ENCODE measurements around the gene MRPS27.
A peak's percentile ranks its signal among the peaks of the same experiment; 100 is the strongest.

MRPS27 gene

DNA sequence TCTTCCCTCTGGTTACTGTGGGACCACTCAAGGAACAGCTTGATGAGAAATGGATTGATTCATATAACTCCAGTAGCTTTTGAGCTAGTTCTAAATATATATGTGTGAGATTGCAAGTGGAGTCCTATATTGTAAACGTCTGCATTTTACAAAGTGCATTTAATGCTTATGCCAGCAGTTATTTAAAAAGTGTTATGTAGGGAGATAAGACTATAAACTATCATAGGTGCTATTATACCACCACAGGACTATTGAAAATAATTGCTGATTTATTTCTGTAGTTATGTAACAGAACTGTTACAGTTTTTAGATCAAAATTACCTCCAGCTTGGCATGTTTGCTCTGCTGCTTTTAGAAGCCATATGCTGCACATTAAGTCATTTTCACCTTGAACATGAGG, 36.3 kb upstream of the MRPS27 start:
- WGBS, 2 experiments (ENCODE audit: insufficient coverage in 2 of 2): no CpG with 5 or more reads among the region's 1 CpG
- H3K4me1 ChIP-seq (ENCODE audit: control insufficient read depth, insufficient read depth, low read length, poor library complexity, severe bottlenecking): peaks cover 2% of the 10 kb centered on the region
- H3K4me3 ChIP-seq (ENCODE audit: extremely low read depth, insufficient read depth, low read length, poor library complexity, severe bottlenecking): no peak overlapping the region
- peaks cover 22% of the 10 kb centered on the region for H3K36me3 ChIP-seq (ENCODE audit: control insufficient read depth, insufficient read depth, low read length)
- no peaks in the 10 kb centered on the region for H3K9me3 ChIP-seq (ENCODE audit: control insufficient read depth, low read length)
- no peak overlapping the region for H3K27ac ChIP-seq (ENCODE audit: low read depth, low read length, severe bottlenecking)

GRCh38 chr5:72355706-72356299, 35.8 kb upstream of the MRPS27 start:
- H3K4me3 ChIP-seq (ENCODE audit: extremely low read depth, insufficient read depth, low read length, poor library complexity, severe bottlenecking): no peak overlapping the region
- peaks cover 2% of the 10 kb centered on the region for H3K4me1 ChIP-seq (ENCODE audit: control insufficient read depth, insufficient read depth, low read length, poor library complexity, severe bottlenecking)
- H3K9me3 ChIP-seq (ENCODE audit: control insufficient read depth, low read length): no peaks in the 10 kb centered on the region
- H3K36me3 ChIP-seq (ENCODE audit: control insufficient read depth, insufficient read depth, low read length): peaks cover 19% of the 10 kb centered on the region
- H3K27ac ChIP-seq (ENCODE audit: low read depth, low read length, severe bottlenecking): no peak overlapping the region
- WGBS, 2 experiments (ENCODE audit: insufficient coverage in 2 of 2): 83 to 86% methylated on average over 1 of the region's 5 CpGs

GRCh38 chr5:72353046-72353445, 33.0 kb upstream of the MRPS27 start:
- peaks cover 3% of the 10 kb centered on the region for H3K36me3 ChIP-seq (ENCODE audit: control insufficient read depth, insufficient read depth, low read length)
- no peak overlapping the region for H3K4me3 ChIP-seq (ENCODE audit: extremely low read depth, insufficient read depth, low read length, poor library complexity, severe bottlenecking)
- H3K4me1 ChIP-seq (ENCODE audit: control insufficient read depth, insufficient read depth, low read length, poor library complexity, severe bottlenecking): peaks cover 4% of the 10 kb centered on the region
- H3K27ac ChIP-seq (ENCODE audit: low read depth, low read length, severe bottlenecking): no peak overlapping the region
- H3K9me3 ChIP-seq (ENCODE audit: control insufficient read depth, low read length): no peaks in the 10 kb centered on the region

DNA sequence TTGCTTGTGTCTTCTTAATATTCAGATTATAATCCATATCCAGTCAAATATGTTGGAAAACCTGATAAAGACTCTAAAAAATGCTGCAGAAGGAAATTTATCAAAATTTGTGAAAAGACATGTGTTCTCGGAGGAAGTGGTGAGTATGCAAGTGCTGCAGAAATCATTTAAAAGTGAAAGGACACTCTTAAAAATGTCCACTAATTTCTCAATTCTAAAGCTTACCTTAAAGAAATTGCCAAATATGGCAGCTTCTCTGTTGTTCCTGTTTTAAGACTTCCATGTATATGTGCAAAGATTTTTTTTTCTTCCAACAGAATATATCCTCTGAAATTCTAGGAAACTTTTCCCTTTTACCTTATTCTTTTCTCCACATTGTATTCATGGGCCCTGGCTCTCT, 32.6 kb upstream of the MRPS27 start:
- Histone ChIP-seq H3K36me3 (ENCODE audit: control insufficient read depth, insufficient read depth, low read length) (peaks cover 3% of the 10 kb centered on the region), H3K4me3 (ENCODE audit: extremely low read depth, insufficient read depth, low read length, poor library complexity, severe bottlenecking) (no peak overlapping the region), H3K4me1 (ENCODE audit: control insufficient read depth, insufficient read depth, low read length, poor library complexity, severe bottlenecking) (peaks cover 8% of the 10 kb centered on the region), H3K9me3 (ENCODE audit: control insufficient read depth, low read length) (no peaks in the 10 kb centered on the region), H3K27ac (ENCODE audit: low read depth, low read length, severe bottlenecking) (no peak overlapping the region)
- WGBS, 2 experiments (ENCODE audit: insufficient coverage in 2 of 2): no CpG with 5 or more reads among the region's 1 CpG

DNA sequence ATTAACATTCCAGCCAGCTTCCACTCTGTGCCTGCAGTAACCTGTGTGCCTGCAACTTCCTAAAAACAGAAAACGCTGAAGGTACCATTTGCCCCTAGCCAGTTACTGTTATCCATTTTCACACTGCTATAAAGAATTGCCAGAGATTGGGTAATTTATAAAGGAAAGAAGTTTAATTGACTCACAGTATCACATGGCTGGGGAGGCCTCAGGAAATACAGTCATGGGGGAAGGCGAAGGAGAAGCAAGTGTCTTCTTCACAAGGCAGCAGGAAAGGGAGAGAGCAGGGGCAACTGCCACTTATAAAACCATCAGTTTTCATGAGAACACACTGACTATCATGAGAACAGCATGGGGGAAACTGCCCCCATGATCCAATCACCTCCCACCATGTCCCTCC, 31.3 kb upstream of the MRPS27 start:
- Histone ChIP-seq H3K27ac (ENCODE audit: low read depth, low read length, severe bottlenecking) (no peak overlapping the region), H3K4me3 (ENCODE audit: extremely low read depth, insufficient read depth, low read length, poor library complexity, severe bottlenecking) (no peak overlapping the region), H3K36me3 (ENCODE audit: control insufficient read depth, insufficient read depth, low read length) (peaks cover 3% of the 10 kb centered on the region), H3K4me1 (ENCODE audit: control insufficient read depth, insufficient read depth, low read length, poor library complexity, severe bottlenecking) (peaks cover 9% of the 10 kb centered on the region), H3K9me3 (ENCODE audit: control insufficient read depth, low read length) (no peaks in the 10 kb centered on the region)
- 100% methylated on average over 1 of the region's 2 CpGs; no CpG with 5 or more reads in 1 of the 2 experiments for WGBS, 2 experiments (ENCODE audit: insufficient coverage in 2 of 2)

DNA sequence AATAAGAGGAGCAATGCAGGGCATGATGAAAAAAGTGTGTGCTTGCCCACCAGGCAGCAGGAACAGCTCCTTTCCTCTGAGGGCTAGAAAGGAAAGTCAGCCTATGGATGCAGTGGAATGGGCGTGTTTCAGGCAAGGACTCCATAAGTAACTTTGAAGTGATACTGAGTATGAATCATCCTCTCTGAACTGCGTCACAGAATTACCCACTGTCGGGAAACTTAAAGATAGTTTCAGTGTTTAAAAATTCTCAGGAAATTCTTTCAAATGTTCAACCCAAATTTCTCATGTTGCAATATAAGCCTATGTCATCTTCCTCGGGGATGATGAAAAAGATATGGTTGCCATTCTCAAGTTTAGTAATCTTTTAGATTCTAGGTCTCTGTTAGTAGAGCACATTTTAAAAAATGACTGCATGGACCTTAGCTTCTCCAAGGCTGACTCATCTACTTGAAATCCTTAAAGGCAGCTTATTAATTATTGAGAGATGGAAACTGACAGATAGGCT, 27.8 kb upstream of the MRPS27 start:
- WGBS, 2 experiments (ENCODE audit: insufficient coverage in 2 of 2): 100% methylated on average over 1 of the region's 4 CpGs; no CpG with 5 or more reads in 1 of the 2 experiments
- H3K27ac ChIP-seq (ENCODE audit: low read depth, low read length, severe bottlenecking): peak overlapping the region; percentile 55

DNA sequence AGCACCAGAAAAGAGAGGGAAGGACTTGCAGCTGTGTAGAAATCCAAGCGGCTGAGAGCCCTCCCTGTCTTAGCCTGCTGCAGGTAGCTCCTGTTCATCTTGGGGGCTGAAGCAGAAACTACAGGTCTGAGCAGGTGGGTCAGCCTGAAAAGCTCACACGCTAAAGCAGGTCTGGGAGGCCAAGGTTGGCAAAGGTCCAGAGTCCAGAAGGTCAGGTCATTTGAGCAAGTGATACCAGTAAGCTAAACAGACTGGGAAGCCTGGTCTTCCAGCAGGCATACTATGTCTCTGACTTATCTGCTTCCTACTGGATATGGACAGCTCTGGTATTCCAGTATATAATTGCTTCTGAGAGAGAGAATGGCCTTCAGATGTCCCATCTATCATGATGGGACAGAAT, 26.4 kb upstream of the MRPS27 start:
- Histone ChIP-seq H3K4me1 (ENCODE audit: control insufficient read depth, insufficient read depth, low read length, poor library complexity, severe bottlenecking) (peaks cover 7% of the 10 kb centered on the region), H3K27ac (ENCODE audit: low read depth, low read length, severe bottlenecking) (no peak overlapping the region), H3K36me3 (ENCODE audit: control insufficient read depth, insufficient read depth, low read length) (peaks cover 26% of the 10 kb centered on the region), H3K4me3 (ENCODE audit: extremely low read depth, insufficient read depth, low read length, poor library complexity, severe bottlenecking) (no peak overlapping the region), H3K9me3 (ENCODE audit: control insufficient read depth, low read length) (no peaks in the 10 kb centered on the region)
- WGBS, 2 experiments (ENCODE audit: insufficient coverage in 2 of 2): 83 to 100% methylated on average over 2 of the region's 2 CpGs

More for the DNA sequence above, 27.8 kb upstream of the MRPS27 start:
- H3K9me3 ChIP-seq (ENCODE audit: control insufficient read depth, low read length): no peaks in the 10 kb centered on the region
- H3K4me1 ChIP-seq (ENCODE audit: control insufficient read depth, insufficient read depth, low read length, poor library complexity, severe bottlenecking): peaks cover 7% of the 10 kb centered on the region
- peaks cover 20% of the 10 kb centered on the region for H3K36me3 ChIP-seq (ENCODE audit: control insufficient read depth, insufficient read depth, low read length)
- no peak overlapping the region for H3K4me3 ChIP-seq (ENCODE audit: extremely low read depth, insufficient read depth, low read length, poor library complexity, severe bottlenecking)

DNA sequence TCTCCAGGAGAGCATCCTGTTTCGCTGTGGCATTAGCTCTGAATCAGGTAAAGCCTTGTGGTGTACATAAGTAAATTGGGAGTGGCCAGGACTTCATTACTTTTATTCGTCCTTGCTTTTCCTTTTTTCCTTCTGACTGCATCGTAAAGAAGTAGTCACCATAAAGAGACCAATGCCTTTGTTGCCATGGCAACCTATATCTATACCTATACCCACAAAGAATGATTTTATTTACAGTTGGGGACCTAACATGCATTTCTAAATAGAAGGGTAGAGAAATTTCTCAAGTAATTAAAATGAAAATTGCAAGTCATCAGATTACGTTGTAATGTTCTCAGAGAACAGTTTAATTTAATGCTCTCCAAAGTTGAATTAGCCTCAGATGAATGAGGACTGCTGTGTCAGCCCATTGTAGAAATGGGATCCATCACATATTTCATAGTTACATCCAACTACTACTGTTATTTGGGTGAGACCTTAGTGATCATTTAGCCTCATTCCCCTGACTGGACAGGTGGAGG, 18.7 kb upstream of the MRPS27 start:
- Histone ChIP-seq H3K4me1 (ENCODE audit: control insufficient read depth, insufficient read depth, low read length, poor library complexity, severe bottlenecking) (no peaks in the 10 kb centered on the region), H3K4me3 (ENCODE audit: extremely low read depth, insufficient read depth, low read length, poor library complexity, severe bottlenecking) (no peak overlapping the region), H3K9me3 (ENCODE audit: control insufficient read depth, low read length) (no peaks in the 10 kb centered on the region), H3K27ac (ENCODE audit: low read depth, low read length, severe bottlenecking) (no peak overlapping the region), H3K36me3 (ENCODE audit: control insufficient read depth, insufficient read depth, low read length) (peaks cover 50% of the 10 kb centered on the region)
- WGBS, 2 experiments (ENCODE audit: insufficient coverage in 2 of 2): 83 to 92% methylated on average over 2 of the region's 4 CpGs

DNA sequence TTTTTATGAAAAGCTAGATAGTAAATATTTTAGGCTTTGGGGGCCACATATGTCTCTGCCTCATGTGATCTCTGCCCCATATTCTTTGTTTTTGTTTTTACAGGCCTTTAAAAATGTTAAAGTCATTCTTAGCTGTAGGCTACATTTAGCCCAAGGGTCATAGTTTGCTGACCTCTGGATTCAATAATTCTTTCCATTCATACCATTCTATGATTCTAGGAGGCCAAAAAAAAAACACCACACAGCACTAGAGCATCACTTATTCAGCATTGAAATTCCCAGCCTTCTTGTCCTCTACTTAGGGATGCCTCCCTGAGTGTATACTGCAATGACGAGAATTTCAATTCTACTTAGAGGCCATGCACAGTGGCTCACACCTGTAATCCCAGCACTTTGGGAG, 17.1 kb upstream of the MRPS27 start:
- Histone ChIP-seq H3K36me3 (ENCODE audit: control insufficient read depth, insufficient read depth, low read length) (peaks cover 43% of the 10 kb centered on the region), H3K27ac (ENCODE audit: low read depth, low read length, severe bottlenecking) (no peak overlapping the region), H3K9me3 (ENCODE audit: control insufficient read depth, low read length) (no peaks in the 10 kb centered on the region), H3K4me1 (ENCODE audit: control insufficient read depth, insufficient read depth, low read length, poor library complexity, severe bottlenecking) (no peaks in the 10 kb centered on the region), H3K4me3 (ENCODE audit: extremely low read depth, insufficient read depth, low read length, poor library complexity, severe bottlenecking) (no peak overlapping the region)
- 100% methylated on average over 1 of the region's 1 CpG; no CpG with 5 or more reads in 1 of the 2 experiments for WGBS, 2 experiments (ENCODE audit: insufficient coverage in 2 of 2)

- 100% methylated on average over 1 of the region's 1 CpG; no CpG with 5 or more reads in 1 of the 2 experiments for WGBS, 2 experiments (ENCODE audit: insufficient coverage in 2 of 2)
- H3K36me3 ChIP-seq (ENCODE audit: control insufficient read depth, insufficient read depth, low read length): peaks cover 58% of the 10 kb centered on the region
- H3K4me1 ChIP-seq (ENCODE audit: control insufficient read depth, insufficient read depth, low read length, poor library complexity, severe bottlenecking): no peaks in the 10 kb centered on the region
- H3K9me3 ChIP-seq (ENCODE audit: control insufficient read depth, low read length): no peaks in the 10 kb centered on the region
- no peak overlapping the region for H3K4me3 ChIP-seq (ENCODE audit: extremely low read depth, insufficient read depth, low read length, poor library complexity, severe bottlenecking)
- H3K27ac ChIP-seq (ENCODE audit: low read depth, low read length, severe bottlenecking): no peak overlapping the region
Measured at GRCh38 chr5:72330712-72331111, 10.7 kb upstream of the MRPS27 start.

DNA sequence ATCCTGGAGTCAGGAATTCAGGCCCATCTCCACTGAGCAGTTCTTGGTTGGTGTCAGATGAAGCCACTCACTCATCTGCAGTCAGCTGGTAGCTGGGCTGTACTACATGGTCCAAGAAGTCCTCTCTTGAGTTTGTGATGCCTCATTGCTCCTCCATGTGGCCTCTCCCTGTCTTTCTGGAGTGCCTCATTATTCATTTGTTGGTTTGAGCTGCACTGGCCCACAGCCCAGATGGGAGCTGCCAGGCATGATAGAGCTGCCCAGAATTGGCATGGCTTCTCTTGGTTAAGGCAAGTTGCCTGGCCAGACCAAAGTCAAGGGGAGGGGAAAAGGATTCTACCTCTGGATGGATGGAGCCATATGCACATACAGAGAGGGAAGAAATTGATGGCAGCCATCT, 8.1 kb upstream of the MRPS27 start:
- Histone ChIP-seq H3K36me3 (ENCODE audit: control insufficient read depth, insufficient read depth, low read length) (peaks cover 64% of the 10 kb centered on the region), H3K4me3 (ENCODE audit: extremely low read depth, insufficient read depth, low read length, poor library complexity, severe bottlenecking) (no peak overlapping the region), H3K4me1 (ENCODE audit: control insufficient read depth, insufficient read depth, low read length, poor library complexity, severe bottlenecking) (no peaks in the 10 kb centered on the region), H3K9me3 (ENCODE audit: control insufficient read depth, low read length) (no peaks in the 10 kb centered on the region), H3K27ac (ENCODE audit: low read depth, low read length, severe bottlenecking) (no peak overlapping the region)
